ENCODE measurements around the gene TM4SF20. TPM values are rescaled to one million over a fixed set of nuclear protein-coding genes. Genes with fewer than 3 reads are reported as not detected.

Gene TM4SF20
- polyA plus RNA-seq, 1 of the 3 experiments (the other 2 are of a cell fraction) = 0.03 TPM

DNA sequence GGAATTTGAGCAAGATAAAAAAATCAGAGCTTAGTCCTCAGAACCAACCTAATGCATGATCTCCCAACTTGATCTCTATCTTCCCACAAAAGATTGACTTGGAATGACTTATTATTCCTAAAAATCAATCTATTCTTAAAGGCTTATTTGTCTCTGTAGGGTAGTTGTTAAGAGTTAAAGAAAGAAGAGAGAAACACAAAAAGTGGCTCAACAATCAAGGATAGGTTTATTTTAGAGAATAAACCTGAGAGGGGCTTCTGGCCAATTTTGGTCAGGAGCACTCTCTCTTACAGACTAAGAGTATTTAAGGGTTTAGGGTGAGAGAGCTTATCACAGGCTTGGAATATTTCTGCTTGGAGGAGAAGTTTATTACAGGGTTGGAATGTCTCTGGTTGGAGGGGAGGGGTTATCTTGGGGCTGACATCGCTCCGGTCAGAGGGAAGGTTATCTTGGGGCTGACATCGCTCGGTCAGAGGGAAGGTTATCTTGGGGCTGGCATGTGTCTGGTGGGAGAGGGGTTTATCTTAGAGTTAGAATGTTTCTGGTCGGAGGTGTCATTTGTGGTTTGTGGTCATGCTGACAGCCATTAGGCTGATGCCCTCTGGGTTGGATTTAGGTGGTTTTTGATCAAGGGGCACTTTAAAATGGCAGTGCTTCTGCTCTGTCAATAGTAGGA is 56.4 kb downstream of the TM4SF20 start:
- no peaks in the 10 kb centered on the region for H3K27me3 ChIP-seq (ENCODE audit: insufficient read depth)
- H3F3A ChIP-seq (replicated peaks; ENCODE audit: insufficient read depth) = no peaks in the 10 kb centered on the region
- H3K9me2 ChIP-seq = no peaks in the 10 kb centered on the region
- CTCF ChIA-PET = no interaction called here
- H3K79me2 ChIP-seq (ENCODE audit: insufficient read depth) = peaks cover 25% of the 10 kb centered on the region
- no peak overlapping the region for H3K27ac ChIP-seq (ENCODE audit: low read depth in 2 of 2, low read length in 1 of 2)
- peaks cover 0 to 2% of the 10 kb centered on the region in 2 experiments; a peak in 2 of 4 replicates for H3K4me1 ChIP-seq (ENCODE audit: control insufficient read depth in 1 of 2, insufficient read depth in 2 of 2, low read depth in 1 of 2, low read length in 1 of 2)
- H3K36me3 ChIP-seq (replicated peaks in 1 of 2; ENCODE audit: control insufficient read depth in 1 of 2, insufficient read depth in 2 of 2, low read length in 1 of 2) = no peaks in the 10 kb centered on the region
- no peak overlapping the region for H3K4me2 ChIP-seq
- no peak for DNase-seq
- no peak overlapping the region for H3K4me3 ChIP-seq (ENCODE audit: low read depth in 2 of 2, low read length in 1 of 2)
- POLR2A ChIA-PET = no interaction called here
- TF ChIP-seq FOXM1 (IDR thresholded peaks at IDR 0.05; ENCODE audit: low read depth) (no peak), EP300 (IDR thresholded peaks at IDR 0.05; ENCODE audit: borderline replicate concordance in 1 of 2, low read depth in 1 of 2, low read length in 1 of 2) (no peak), RXRA (IDR thresholded peaks at IDR 0.05; ENCODE audit: borderline replicate concordance, low read depth) (no peak), MEF2A (IDR thresholded peaks at IDR 0.05; ENCODE audit: borderline replicate concordance, low read depth) (no peak), MXI1 (IDR thresholded peaks at IDR 0.05; ENCODE audit: low read depth, low read length) (no peak)
- TF ChIP-seq, protein P1, sequence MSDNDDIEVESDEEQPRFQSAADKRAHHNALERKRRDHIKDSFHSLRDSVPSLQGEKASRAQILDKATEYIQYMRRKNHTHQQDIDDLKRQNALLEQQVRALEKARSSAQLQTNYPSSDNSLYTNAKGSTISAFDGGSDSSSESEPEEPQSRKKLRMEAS (IDR thresholded peaks at IDR 0.05; ENCODE audit: low read depth) = no peak
- TF ChIP-seq, protein P2, sequence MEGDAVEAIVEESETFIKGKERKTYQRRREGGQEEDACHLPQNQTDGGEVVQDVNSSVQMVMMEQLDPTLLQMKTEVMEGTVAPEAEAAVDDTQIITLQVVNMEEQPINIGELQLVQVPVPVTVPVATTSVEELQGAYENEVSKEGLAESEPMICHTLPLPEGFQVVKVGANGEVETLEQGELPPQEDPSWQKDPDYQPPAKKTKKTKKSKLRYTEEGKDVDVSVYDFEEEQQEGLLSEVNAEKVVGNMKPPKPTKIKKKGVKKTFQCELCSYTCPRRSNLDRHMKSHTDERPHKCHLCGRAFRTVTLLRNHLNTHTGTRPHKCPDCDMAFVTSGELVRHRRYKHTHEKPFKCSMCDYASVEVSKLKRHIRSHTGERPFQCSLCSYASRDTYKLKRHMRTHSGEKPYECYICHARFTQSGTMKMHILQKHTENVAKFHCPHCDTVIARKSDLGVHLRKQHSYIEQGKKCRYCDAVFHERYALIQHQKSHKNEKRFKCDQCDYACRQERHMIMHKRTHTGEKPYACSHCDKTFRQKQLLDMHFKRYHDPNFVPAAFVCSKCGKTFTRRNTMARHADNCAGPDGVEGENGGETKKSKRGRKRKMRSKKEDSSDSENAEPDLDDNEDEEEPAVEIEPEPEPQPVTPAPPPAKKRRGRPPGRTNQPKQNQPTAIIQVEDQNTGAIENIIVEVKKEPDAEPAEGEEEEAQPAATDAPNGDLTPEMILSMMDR (IDR thresholded peaks at IDR 0.05) = no peak
- TF ChIP-seq, protein P3, sequence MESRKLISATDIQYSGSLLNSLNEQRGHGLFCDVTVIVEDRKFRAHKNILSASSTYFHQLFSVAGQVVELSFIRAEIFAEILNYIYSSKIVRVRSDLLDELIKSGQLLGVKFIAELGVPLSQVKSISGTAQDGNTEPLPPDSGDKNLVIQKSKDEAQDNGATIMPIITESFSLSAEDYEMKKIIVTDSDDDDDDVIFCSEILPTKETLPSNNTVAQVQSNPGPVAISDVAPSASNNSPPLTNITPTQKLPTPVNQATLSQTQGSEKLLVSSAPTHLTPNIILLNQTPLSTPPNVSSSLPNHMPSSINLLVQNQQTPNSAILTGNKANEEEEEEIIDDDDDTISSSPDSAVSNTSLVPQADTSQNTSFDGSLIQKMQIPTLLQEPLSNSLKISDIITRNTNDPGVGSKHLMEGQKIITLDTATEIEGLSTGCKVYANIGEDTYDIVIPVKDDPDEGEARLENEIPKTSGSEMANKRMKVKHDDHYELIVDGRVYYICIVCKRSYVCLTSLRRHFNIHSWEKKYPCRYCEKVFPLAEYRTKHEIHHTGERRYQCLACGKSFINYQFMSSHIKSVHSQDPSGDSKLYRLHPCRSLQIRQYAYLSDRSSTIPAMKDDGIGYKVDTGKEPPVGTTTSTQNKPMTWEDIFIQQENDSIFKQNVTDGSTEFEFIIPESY (IDR thresholded peaks at IDR 0.05; ENCODE audit: borderline replicate concordance, low read depth) = no peak
- no peak overlapping the region for H3K9ac ChIP-seq
- 83% methylated on average over 5 of the region's 5 CpGs for WGBS (ENCODE audit: low lambda C conversion rate)
- no peaks in the 10 kb centered on the region for H3K9me3 ChIP-seq
- H2AFZ ChIP-seq (ENCODE audit: low read depth) = no peak overlapping the region
- H4K20me1 ChIP-seq (ENCODE audit: insufficient read depth) = no peaks in the 10 kb centered on the region

DNA sequence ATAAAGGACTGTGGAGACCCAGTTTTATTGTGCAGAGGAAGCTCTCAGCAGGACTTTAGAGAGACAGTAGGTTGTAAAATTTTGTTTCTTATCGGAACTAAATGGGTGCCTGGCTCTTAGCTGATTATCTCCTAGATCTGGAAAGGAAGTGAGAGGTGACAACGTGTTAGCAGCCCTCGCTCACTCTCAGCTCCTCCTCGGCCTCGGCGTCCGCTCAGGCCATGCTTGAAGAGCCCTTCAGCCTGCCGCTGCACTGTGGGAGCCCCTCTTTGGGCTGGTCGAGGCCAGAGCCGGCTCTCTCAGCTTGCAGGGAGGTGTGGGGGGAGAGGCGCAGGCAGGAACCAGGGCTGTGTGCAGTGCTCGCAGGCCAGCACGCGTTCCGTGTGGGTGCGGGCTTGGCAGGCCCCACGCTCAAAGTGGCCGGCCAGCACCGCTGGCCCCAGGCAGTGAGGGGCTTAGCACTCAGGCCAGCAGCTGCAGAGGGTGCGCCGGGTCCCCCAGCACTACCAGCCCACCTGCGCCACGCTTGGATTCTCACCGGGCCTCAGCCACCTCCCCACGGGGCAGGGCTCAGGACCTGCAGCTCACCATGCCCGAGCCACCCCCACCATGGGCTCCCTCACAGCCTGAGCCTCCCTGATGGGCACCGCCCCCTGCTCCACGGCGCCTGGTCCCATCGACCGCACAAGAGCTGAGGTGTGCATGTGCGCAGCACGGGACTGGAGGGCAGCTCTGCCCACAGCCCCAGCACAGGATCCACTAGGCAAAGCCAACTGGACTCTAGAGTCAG is 58.6 kb downstream of the TM4SF20 start:
- WGBS (ENCODE audit: low lambda C conversion rate) = 72% methylated on average over 15 of the region's 33 CpGs
- Histone ChIP-seq H3K79me2 (ENCODE audit: insufficient read depth) (peaks cover 3% of the 10 kb centered on the region), H4K20me1 (ENCODE audit: insufficient read depth) (no peaks in the 10 kb centered on the region), H3K9ac (no peak overlapping the region), H3K9me2 (no peaks in the 10 kb centered on the region), H3K9me3 (no peaks in the 10 kb centered on the region), H3K4me1 (ENCODE audit: control insufficient read depth in 1 of 2, insufficient read depth in 2 of 2, low read depth in 1 of 2, low read length in 1 of 2) (no peaks in the 10 kb centered on the region; a peak in 2 of 4 replicates), H2AFZ (ENCODE audit: low read depth) (no peak overlapping the region), H3K27ac (ENCODE audit: low read depth in 2 of 2, low read length in 1 of 2) (no peak overlapping the region), H3K36me3 (replicated peaks in 1 of 2; ENCODE audit: control insufficient read depth in 1 of 2, insufficient read depth in 2 of 2, low read length in 1 of 2) (no peaks in the 10 kb centered on the region), H3F3A (replicated peaks; ENCODE audit: insufficient read depth) (no peaks in the 10 kb centered on the region), H3K27me3 (ENCODE audit: insufficient read depth) (no peaks in the 10 kb centered on the region), H3K4me3 (ENCODE audit: low read depth in 2 of 2, low read length in 1 of 2) (no peak overlapping the region), H3K4me2 (no peak overlapping the region)
- CTCF ChIA-PET = no interaction called here
- DNase-seq = no peak
- POLR2A ChIA-PET = no interaction called here
- TF ChIP-seq NFIC (IDR thresholded peaks at IDR 0.05; ENCODE audit: borderline replicate concordance) (no peak), MEF2A (IDR thresholded peaks at IDR 0.05; ENCODE audit: borderline replicate concordance, low read depth) (no peak), MXI1 (IDR thresholded peaks at IDR 0.05; ENCODE audit: low read depth, low read length) (no peak), YY1 (IDR thresholded peaks at IDR 0.05; ENCODE audit: low read depth) (no peak), SIN3A (IDR thresholded peaks at IDR 0.05; ENCODE audit: borderline replicate concordance, low read depth, low read length) (no peak), RFX5 (IDR thresholded peaks at IDR 0.05; ENCODE audit: low read length) (no peak), CHD2 (IDR thresholded peaks at IDR 0.05; ENCODE audit: low read length, partially characterized antibody) (no peak), RAD21 (IDR thresholded peaks at IDR 0.05; ENCODE audit: low read length) (no peak), RCOR1 (IDR thresholded peaks at IDR 0.05; ENCODE audit: low read length) (no peak), GATA2 (CRISPR knock-in tag; IDR thresholded peaks at IDR 0.05) (no peak)
- TF ChIP-seq, protein P3 (IDR thresholded peaks at IDR 0.05; ENCODE audit: borderline replicate concordance, low read depth) = no peak
- TF ChIP-seq, protein P1 (IDR thresholded peaks at IDR 0.05; ENCODE audit: low read depth) = no peak
